ENCODE data around the gene CHL1. TPM values are rescaled to one million over a fixed set of nuclear protein-coding genes. Genes with fewer than 3 reads are reported as not detected.
"Not testable (repeated sequence)": the region's sequence is repeated elsewhere in the genome, so short reads cannot be mapped to it uniquely, and the experiment has no call there.

The CHL1 gene
- total RNA-seq, 1 experiment from 2014 or later: 9.6 TPM

GRCh38 chr3:331881-332280 lies 135.3 kb downstream of the CHL1 start:
- peak; percentile 14 for DNase-seq (ENCODE audit: low spot score)

GRCh38 chr3:332701-333100 lies 136.1 kb downstream of the CHL1 start:
- DNase-seq (ENCODE audit: low spot score): no peak

- DNase-seq (ENCODE audit: low spot score): no peak
Observed at GRCh38 chr3:335240-335639, 138.7 kb downstream of the CHL1 start.

- no peak for DNase-seq (ENCODE audit: low spot score)
Observed at GRCh38 chr3:339351-339750, 142.8 kb downstream of the CHL1 start.

- DNase-seq (ENCODE audit: low spot score): no peak
Observed at GRCh38 chr3:341998-342397, 145.4 kb downstream of the CHL1 start.

GRCh38 chr3:346186-346585 lies 149.6 kb downstream of the CHL1 start:
- no peak for DNase-seq (ENCODE audit: low spot score)

- no peak for DNase-seq (ENCODE audit: low spot score)
Observed at GRCh38 chr3:347581-347980, 151.0 kb downstream of the CHL1 start.

GRCh38 chr3:350871-351371 lies 154.4 kb downstream of the CHL1 start:
- DNase-seq (ENCODE audit: low spot score): no peak

- no peak for DNase-seq (ENCODE audit: low spot score)
Observed at GRCh38 chr3:352599-352998, 156.0 kb downstream of the CHL1 start.

GRCh38 chr3:353191-353739 lies 156.7 kb downstream of the CHL1 start:
- DNase-seq (ENCODE audit: low spot score): no peak

- DNase-seq (ENCODE audit: low spot score): peak; percentile 61
Observed at GRCh38 chr3:354432-354831, 157.9 kb downstream of the CHL1 start.

GRCh38 chr3:355622-356021 lies 159.1 kb downstream of the CHL1 start:
- peak; percentile 88 for DNase-seq (ENCODE audit: low spot score)

GRCh38 chr3:356952-357351 lies 160.4 kb downstream of the CHL1 start:
- peak; percentile 91 for DNase-seq (ENCODE audit: low spot score)

- no peak for DNase-seq (ENCODE audit: low spot score)
Observed at GRCh38 chr3:359672-360071, 163.1 kb downstream of the CHL1 start.

GRCh38 chr3:362681-363338 lies 166.2 kb downstream of the CHL1 start:
- DNase-seq (ENCODE audit: low spot score): no peak

GRCh38 chr3:364287-364686 lies 167.7 kb downstream of the CHL1 start:
- DNase-seq (ENCODE audit: low spot score): no peak

- DNase-seq (ENCODE audit: low spot score): no peak
Observed at GRCh38 chr3:365268-365667, 168.7 kb downstream of the CHL1 start.

GRCh38 chr3:366253-366652 lies 169.7 kb downstream of the CHL1 start:
- DNase-seq (ENCODE audit: low spot score): not testable (repeated sequence)

GRCh38 chr3:373193-373779 lies 176.7 kb downstream of the CHL1 start:
- no peak for DNase-seq (ENCODE audit: low spot score)

GRCh38 chr3:374459-374858 lies 177.9 kb downstream of the CHL1 start:
- DNase-seq (ENCODE audit: low spot score): no peak

- DNase-seq (ENCODE audit: low spot score): peak; percentile 76
Observed at GRCh38 chr3:377158-377561, 180.6 kb downstream of the CHL1 start.

- DNase-seq (ENCODE audit: low spot score): no peak
Observed at GRCh38 chr3:380801-381200, 184.2 kb downstream of the CHL1 start.

- peak; percentile 20 for DNase-seq (ENCODE audit: low spot score)
Observed at GRCh38 chr3:385151-385550, 188.6 kb downstream of the CHL1 start.

Measured in H4 (cell line).